Endothelial cell (in vitro differentiated cells): ENCODE data around the gene NEB. TPM values are rescaled to one million over a fixed set of nuclear protein-coding genes. Genes with fewer than 3 reads are reported as not detected.

Experiments
- DNase-seq: peaks from one replicate; pipeline ENCODE4 v3.0.0; 2021; ENCODE audit warnings: low spot score
- H3K27ac Mint-ChIP-seq: one replicate; pipeline ENCODE4 v1.8.0; 2021; ENCODE audit warnings: mixed read lengths, inconsistent platforms; ENCODE audit not compliant: unreplicated experiment
- H3K27me3 Mint-ChIP-seq: one replicate; pipeline ENCODE4 v1.8.0; 2021; ENCODE audit warnings: mild to moderate bottlenecking, moderate library complexity, mixed read lengths, inconsistent platforms; ENCODE audit not compliant: unreplicated experiment
- H3K36me3 Mint-ChIP-seq: one replicate; pipeline ENCODE4 v1.8.0; 2021; ENCODE audit warnings: mild to moderate bottlenecking, low read depth, mixed read lengths, inconsistent platforms; ENCODE audit not compliant: unreplicated experiment
- H3K4me1 Mint-ChIP-seq: one replicate; pipeline ENCODE4 v1.8.0; 2021; ENCODE audit warnings: mild to moderate bottlenecking, mixed read lengths, inconsistent platforms; ENCODE audit not compliant: unreplicated experiment
- H3K4me3 Mint-ChIP-seq: one replicate; pipeline ENCODE4 v1.8.0; 2021; ENCODE audit warnings: mild to moderate bottlenecking, mixed read lengths, inconsistent platforms; ENCODE audit not compliant: unreplicated experiment
- H3K9me3 Mint-ChIP-seq: one replicate; pipeline ENCODE4 v1.8.0; 2021; ENCODE audit warnings: mixed read lengths, inconsistent platforms; ENCODE audit not compliant: unreplicated experiment
- total RNA-seq: library from RNA; stranded (reverse); fragmentation: NEBNext Ultra II Directional; extraction: Animal tissue kit (Norgen Biotek cat#: 25700); gene quantifications from one replicate; pipeline ENCODE4 v1.2.1, GENCODE V29; 2021; ENCODE audit not compliant: unreplicated experiment
- TF ChIP-seq, protein P1 (sequence below): fragments of 200-600 bp; sonication (generic); IDR thresholded peaks from one replicate; pipeline ENCODE4 v1.5.0; 2021; ENCODE audit warnings: antibody characterized with exemption; ENCODE audit not compliant: unreplicated experiment

The NEB gene
- total RNA-seq, 1 donor from 2014 or later: 0.64 TPM

DNA sequence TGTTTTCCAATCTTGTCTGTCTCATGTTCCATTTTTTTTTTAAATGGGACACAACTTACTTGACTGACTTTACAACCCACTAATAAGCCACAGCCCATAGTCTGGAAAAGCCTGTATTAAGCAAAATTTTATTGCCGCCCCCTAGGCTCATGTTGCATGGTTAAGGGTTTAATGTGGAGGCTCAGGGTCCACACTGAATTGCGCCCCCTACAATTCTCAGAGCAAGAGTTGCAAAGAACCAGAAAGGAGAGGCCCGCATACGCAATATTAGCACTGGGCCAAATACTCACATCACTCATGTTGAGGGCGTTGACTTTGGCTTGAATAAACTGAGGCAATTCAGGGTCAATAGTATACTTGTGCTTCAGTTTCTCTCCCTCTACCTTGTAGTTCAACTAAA, 65.5 kb downstream of the NEB start:
- TF ChIP-seq, protein P1, sequence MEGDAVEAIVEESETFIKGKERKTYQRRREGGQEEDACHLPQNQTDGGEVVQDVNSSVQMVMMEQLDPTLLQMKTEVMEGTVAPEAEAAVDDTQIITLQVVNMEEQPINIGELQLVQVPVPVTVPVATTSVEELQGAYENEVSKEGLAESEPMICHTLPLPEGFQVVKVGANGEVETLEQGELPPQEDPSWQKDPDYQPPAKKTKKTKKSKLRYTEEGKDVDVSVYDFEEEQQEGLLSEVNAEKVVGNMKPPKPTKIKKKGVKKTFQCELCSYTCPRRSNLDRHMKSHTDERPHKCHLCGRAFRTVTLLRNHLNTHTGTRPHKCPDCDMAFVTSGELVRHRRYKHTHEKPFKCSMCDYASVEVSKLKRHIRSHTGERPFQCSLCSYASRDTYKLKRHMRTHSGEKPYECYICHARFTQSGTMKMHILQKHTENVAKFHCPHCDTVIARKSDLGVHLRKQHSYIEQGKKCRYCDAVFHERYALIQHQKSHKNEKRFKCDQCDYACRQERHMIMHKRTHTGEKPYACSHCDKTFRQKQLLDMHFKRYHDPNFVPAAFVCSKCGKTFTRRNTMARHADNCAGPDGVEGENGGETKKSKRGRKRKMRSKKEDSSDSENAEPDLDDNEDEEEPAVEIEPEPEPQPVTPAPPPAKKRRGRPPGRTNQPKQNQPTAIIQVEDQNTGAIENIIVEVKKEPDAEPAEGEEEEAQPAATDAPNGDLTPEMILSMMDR: no peak
- H3K4me3 Mint-ChIP-seq: no peak overlapping the region
- no peak overlapping the region for H3K27ac Mint-ChIP-seq
- no peaks in the 10 kb centered on the region for H3K27me3 Mint-ChIP-seq
- no peak for DNase-seq
- peaks cover 6% of the 10 kb centered on the region for H3K4me1 Mint-ChIP-seq
- no peaks in the 10 kb centered on the region for H3K9me3 Mint-ChIP-seq
- no peaks in the 10 kb centered on the region for H3K36me3 Mint-ChIP-seq

GRCh38 chr2:151665959-151666358, 68.3 kb downstream of the NEB start:
- Mint-ChIP-seq H3K9me3 (no peaks in the 10 kb centered on the region), H3K4me1 (peaks cover 6% of the 10 kb centered on the region), H3K4me3 (no peak overlapping the region), H3K36me3 (no peaks in the 10 kb centered on the region), H3K27ac (no peak overlapping the region), H3K27me3 (no peaks in the 10 kb centered on the region)
- DNase-seq: no peak
- TF ChIP-seq, protein P1: no peak

GRCh38 chr2:151664520-151664919, 69.8 kb downstream of the NEB start:
- Mint-ChIP-seq H3K9me3 (no peaks in the 10 kb centered on the region), H3K27me3 (no peaks in the 10 kb centered on the region), H3K36me3 (no peaks in the 10 kb centered on the region), H3K4me1 (peaks cover 3% of the 10 kb centered on the region), H3K27ac (no peak overlapping the region), H3K4me3 (no peak overlapping the region)
- no peak for DNase-seq
- TF ChIP-seq, protein P1: no peak

DNA sequence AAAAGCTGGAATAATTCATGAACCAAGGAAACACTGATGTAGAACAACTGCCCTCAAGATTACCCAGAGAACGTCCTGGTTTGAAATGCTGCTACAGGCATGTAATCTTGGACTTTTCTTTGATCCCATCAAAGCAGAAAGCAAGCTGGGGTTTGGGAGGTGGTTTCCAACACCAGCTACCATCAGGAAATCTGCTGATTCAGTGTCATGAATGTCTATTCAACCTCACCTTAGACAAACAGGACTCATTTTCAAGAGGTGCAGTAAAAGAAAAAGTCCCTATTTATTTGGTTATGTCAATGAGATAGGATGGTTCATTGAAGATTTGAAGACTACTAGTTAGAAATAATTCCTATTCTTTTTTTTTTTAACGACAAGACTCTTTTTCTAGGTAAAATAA, 72.7 kb downstream of the NEB start:
- TF ChIP-seq, protein P1: no peak
- Mint-ChIP-seq H3K9me3 (no peaks in the 10 kb centered on the region), H3K36me3 (no peaks in the 10 kb centered on the region), H3K27me3 (no peaks in the 10 kb centered on the region), H3K4me1 (no peaks in the 10 kb centered on the region), H3K4me3 (no peak overlapping the region), H3K27ac (no peak overlapping the region)
- no peak for DNase-seq

GRCh38 chr2:151658081-151658480, 76.2 kb downstream of the NEB start:
- H3K4me1 Mint-ChIP-seq: no peaks in the 10 kb centered on the region
- TF ChIP-seq, protein P1: no peak
- no peaks in the 10 kb centered on the region for H3K9me3 Mint-ChIP-seq

More at GRCh38 chr2:151658081-151658480, 76.2 kb downstream of the NEB start:
- Mint-ChIP-seq H3K27me3 (no peaks in the 10 kb centered on the region), H3K4me3 (no peak overlapping the region), H3K27ac (no peak overlapping the region), H3K36me3 (no peaks in the 10 kb centered on the region)
- no peak for DNase-seq
